GM18526 (cell line): ENCODE data around the gene CACHD1.

Source experiments
- POLR2A ChIP-seq: IDR thresholded peaks from 3 replicates; pipeline ENCODE4 v1.6.1; 2011; ENCODE audit not compliant: insufficient read length; ENCODE audit errors: extremely low read depth

Gene CACHD1

DNA sequence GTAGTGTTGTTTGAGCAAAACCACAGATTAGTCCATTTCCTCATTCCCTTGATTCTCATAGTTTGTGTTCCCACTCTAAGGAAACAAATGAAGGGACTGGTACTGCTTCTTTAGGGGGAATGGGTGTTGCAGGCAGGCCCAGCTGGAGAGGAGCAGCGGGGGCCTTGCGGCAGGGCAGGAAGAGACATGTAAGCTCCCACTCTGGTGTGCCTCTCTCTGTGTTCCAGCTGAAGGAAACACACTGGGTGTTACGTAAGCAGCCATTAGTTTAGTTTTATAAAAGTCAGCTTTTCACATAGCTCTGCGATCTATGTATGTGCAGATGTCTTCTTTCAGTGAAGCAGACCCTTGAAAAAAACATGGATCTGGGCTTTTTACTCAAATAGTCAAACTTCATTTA, 99.5 kb downstream of the CACHD1 start:
- TF ChIP-seq POLR2A: no peak

DNA sequence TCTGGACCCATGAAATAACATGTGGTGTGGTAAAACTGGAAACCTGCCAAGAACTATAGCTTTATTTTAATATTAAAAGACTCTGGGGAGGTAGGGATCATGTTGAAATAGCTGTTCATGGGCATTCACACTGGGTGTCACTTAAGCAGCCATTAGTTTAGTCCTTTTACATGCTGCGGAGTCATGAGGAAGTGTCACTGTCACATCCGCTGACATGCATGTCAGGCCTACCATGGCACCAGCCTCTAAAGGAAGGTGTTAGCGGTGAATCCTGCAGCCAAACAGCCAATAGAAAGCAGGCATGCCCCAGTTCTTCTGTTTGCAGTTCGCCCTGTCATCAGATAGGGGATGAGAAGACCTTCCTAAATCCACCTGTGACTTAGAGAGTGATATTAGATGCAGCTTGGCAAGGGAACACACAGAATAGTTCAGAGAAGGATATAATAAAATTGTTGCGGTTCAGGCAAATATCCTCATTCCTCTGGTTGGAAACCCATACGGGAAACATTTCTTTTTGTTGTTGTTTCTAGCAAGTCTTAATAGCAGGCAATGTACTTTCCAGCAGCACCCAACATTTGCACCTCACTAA, 100.4 kb downstream of the CACHD1 start:
- TF ChIP-seq POLR2A: no peak

DNA sequence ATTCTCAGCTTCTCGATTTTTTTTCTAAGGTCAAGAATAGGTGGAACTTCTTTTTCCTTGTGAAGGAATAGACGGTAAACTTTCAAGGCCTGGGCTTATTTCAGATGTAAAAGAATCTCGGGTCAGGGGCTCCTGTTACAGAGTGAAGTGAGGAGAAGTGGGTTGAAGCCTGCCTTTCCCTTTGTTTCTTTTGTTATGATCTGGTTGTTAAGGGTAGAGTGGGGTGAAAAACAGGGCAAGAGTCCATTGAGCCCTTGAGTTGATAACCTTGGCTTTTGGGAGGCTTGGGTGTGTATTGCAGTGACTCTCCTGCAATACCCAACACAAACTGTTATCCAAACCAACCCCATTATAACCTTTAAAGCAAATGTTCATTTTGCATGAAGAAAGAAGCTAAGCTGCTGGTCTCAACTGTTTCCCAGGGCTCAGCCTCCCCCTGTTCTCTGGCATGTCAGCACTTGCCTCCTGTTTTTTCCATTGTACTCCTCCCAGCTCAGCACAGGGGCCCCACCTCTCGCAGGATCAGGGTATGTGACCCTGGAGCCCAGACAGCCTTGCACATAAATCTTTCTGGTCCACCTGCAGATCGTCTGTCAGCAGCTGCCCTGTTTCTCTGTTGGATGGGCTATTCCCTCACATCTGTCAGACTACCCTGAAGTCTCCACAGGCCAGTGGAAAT, 102.4 kb downstream of the CACHD1 start:
- TF ChIP-seq POLR2A: no peak

DNA sequence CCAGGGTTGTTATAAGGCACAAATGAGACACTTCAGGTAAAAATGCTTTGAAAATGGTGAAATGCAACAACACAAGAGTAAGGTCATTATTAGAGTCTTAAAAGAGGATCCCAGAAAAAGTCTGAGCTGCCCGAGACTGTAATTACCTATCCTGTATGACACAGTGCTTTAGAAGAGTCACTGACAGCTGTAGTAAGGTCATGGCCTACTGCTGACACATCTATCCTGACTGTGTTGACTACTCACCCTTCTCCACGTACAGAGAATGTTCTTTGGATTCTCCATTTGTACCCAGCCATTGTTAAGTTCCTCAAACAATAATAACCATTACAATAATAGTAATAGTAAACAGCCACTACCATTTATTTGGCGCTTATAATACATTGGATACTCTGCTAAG, 104.4 kb downstream of the CACHD1 start:
- TF ChIP-seq POLR2A: no peak

DNA sequence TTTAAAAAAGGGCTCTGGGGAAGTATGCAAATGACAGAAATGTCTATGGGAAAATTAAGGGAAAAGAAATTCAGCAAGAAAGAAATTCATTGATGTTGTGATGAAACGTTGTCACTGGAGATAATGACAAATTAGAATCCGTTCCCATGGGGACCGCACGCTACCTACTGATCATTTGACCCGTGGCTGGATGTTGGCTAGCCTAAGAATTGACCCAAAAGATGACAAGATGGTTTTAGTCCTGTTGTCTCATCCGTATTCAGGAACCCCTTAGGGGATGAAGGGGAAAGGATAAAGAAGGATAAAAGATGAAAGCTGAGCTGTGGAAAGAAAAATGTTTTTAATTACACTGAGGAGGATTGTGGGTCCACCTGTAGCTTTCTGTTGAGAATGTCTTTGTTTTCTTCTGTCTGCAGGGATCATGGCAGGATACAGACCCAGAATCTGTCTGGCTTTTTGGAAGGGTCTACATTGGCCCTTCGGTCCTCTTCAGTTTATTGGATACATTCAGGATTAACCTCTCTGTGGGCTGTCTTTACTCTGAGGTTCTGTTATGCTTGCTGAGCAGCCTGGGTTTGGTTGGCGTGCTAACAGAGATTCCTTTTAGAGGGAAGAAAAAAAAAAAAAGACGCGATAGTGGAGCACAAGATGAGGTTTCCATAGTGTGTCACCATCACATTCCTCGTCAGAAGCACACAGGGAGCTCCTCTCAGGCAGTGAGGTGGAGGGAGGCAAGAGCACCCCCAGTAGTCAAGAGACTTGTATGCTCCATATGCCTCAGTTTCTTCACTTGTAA, 106.2 kb downstream of the CACHD1 start:
- TF ChIP-seq POLR2A: no peak

DNA sequence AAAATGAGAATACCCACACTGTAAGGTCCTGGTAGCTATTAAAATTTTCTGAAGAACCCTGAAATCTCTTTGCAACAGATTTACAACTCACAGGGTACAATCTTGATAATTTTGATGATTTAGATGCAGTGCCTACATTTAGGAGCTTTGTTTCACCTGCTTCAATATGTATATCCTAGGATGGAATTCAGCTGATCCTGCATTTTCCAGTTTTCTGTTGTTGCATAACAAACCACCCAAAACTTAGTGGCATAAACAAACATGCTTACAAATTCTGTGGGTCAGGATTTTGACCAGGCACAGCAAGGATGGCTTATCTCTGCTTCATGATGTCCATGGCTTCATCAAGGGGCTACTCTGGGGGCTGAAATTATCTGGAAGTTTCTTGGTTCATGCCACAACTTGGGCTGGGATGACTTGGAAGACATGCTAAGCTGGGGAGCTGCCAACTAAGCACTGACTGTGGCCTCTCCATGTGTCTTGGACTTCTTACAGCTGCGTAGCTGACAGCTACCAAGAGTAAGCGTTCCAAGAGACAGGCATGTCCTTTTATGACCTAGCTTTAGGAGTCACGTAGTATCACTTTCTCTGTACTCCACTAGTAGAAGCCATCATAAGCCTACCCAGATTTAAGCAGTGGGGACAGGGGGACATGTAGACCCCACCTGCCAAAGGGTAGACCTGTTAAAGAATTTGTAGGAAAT, 108.5 kb downstream of the CACHD1 start:
- TF ChIP-seq POLR2A: no peak

DNA sequence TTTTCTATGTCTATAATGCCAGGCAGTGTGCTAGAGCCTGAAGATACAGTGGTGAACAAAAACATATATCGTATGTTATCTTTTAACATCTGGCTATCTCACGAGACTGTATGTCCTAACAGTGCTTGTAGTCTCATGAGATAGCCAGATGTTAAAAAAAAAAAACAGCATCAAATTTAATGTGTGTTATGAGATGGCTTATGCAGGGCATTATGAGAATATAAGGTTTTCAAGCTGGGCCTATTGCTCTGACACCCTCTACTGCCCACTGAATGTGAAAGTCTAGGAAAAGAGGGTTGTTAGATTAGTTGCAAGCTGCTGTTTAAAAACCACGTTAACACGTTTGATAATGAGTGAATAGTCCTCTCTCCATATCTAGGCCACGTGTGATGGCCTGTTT, 109.8 kb downstream of the CACHD1 start:
- TF ChIP-seq POLR2A: no peak

DNA sequence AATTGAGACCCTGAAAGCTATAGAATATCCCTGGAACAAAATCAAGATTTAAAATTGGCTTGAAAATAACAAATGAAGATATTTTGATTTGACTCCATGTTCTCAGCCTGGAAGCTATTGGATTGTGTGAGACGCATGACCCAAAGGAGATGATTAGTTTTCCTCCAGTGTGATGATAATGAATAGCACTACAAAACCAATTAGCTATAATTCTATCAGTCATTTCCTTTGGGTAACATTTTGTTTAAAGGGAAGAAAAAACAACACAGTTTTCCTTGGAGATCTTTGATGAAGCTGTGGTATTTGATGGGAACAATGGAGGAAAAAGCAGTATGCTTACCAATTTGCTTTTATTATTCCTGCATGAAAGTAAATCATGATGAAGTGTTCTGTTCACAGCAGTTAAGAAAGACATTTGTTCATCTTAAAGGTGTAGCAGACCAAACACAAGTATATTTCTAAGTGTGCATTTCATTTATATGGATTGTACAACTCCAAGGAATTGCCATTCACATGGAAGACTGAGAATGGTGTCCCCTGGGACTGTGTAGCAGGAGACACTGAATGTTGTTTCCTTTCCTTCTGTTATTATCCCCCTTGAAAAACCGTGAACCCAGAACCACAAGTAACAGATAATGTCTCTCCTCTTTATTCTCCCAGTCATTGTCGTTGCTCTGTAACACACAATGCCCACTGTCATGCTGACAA, 111.4 kb downstream of the CACHD1 start:
- no peak for TF ChIP-seq POLR2A

DNA sequence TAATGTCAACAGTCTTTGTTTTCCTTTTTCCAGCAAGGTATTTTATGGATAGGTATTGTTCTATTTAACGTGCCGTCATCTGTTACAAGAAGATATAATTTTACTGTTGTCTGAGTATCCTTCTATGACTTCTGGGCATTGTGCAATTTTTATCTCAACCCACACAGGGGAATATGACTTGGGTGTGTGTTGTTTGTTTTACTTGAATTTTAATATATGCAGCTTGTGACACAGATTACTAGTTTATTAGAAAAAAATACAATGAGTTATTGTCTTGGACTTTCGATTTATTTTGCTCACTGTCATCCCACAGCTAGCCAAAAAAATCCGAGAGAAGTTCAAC, 111.9 kb downstream of the CACHD1 start:
- TF ChIP-seq POLR2A: no peak

DNA sequence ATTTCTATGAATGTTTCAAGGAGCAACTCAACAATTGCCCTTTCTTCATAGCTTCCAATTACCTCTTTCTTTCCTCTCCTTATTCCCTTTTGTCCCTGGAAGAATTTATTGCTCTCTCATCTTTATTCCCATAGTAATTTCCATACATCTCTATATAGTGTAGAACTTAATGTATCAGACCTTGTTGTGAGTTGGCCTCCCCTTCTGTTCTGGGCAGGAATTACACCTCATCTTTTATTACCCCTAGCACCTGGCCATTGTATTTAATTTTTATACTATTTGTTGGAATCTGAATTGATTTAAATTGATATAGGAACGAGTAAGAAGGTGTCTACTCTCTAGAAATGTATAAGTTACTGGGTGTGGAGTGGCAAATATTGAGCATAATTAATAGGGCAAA, 114.5 kb downstream of the CACHD1 start:
- no peak for TF ChIP-seq POLR2A

DNA sequence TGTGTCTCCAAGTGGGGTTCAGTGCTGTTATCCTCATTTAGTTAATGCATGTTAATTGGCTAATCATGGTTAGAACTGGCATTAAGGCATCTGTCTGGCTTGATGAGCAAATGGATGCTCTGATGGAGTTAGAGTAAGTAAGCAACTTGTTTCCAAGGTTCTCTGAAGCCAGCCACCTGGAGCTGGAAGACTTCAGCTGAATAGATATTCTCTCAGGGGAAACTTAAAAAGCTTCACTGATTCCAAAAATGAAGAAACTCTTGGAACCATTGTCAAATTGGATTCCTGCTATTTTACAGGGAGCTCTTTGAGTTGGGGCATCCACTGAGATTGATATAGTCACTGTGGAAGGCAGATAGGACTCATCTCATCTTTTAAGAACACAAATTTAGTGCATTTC, 118.9 kb downstream of the CACHD1 start:
- no peak for TF ChIP-seq POLR2A

DNA sequence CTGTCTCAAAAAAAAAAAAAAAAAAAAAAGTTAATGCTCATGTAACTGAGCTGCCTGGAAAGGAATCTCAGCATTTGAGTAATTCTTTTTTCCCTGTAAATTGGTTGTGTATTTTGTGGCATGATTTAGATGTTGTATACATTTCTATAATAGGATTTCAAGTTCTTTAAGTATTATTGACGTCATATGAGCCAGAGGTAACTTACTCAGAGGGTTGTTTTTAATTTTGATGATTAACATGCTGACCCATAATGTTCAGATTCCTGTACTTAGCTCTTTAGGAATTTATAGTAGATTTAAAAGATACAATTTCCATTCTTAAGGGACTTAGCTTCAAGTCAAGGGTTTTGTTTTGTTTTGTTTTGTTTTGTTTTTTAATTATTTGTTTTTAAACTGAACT, 120.4 kb downstream of the CACHD1 start:
- no peak for TF ChIP-seq POLR2A

DNA sequence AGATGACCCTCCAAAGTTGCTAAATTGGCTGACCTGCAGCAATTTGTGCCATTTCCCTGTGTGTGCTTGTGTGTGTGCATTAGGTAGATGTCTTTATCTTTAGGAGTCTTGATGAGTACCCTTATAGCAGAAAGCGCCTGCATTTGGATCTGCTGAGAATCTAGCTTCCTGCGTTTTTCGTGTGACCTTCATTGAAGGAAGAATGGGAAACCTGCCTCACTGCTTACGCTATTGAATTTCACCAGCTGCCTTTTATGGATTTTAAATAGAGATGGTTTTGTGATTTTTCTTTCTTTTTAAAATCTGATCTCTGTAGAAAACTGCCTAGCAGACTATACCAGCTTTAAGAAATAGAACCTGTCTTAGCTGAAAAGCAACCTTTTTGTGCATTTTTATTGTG, 124.5 kb downstream of the CACHD1 start:
- TF ChIP-seq POLR2A: no peak

DNA sequence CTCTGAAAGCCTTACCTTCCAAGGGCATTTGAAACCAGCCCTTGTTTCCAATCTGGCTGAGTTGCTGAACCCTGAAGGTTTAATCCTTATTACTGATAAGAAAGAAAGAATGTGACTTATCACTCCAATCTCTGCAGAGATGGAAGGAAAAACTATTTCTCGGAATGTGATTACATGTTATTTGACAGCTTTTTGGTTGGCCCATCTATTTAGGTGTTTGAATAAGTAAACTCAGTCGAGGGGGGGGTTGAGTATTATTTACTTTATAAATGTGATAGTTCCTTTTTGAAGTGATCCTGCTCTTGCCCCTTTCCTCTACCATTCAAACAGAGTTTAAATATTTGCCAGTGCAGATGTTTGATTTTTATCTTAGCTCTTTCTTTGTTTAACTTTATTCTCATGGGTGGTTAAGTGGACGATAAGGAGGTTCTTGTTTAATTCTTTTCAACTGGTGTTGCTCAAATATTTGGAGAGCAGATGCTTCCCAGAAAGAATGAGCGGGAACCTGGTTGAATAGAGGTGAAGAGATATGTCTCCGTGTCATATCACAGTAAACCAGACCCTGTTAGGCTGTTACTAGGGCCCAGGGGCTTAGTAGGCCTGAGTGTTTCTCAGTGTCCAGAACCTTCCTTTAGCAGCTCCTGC, 126.1 kb downstream of the CACHD1 start:
- no peak for TF ChIP-seq POLR2A

DNA sequence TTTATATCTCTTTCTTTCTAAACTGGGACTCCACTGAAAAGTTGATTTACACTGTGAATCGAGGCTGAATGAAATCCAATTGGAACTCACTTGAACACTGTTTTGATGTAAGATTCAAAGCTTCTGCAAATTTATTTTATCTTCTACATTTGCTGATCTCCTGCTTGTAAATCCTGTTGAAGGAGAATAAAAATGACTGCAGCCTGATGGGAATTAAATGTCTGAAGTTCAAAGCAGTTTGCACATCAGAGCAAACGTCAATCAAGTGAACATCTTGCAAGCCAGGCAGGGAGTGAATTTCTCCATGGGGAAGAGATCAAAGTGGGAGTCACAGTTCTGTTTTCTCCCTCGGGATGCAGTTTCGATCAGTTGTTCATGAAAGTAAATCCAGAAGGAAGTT, 127.2 kb downstream of the CACHD1 start:
- TF ChIP-seq POLR2A: no peak
